Lower lobe of right lung (tissue), 2 donors: ENCODE results near the gene SELENOO. TPM values are rescaled to one million over a fixed set of nuclear protein-coding genes. Genes with fewer than 3 reads are reported as not detected.

ENCODE experiments used
- ATAC-seq, 2 donors: fragments of 200-7000 bp; cut with Tn5 transposase; one replicate each; pipeline ENCODE4 v1.9.1; 2020 to 2022; ENCODE audit warnings: mild to moderate bottlenecking in 2 of 2, moderate library complexity in 2 of 2
- DNase-seq: peaks from one replicate; pipeline ENCODE4 v3.0.0-alpha.2; 2020
- H3K27ac ChIP-seq: fragments of 200-600 bp; one replicate; pipeline ENCODE4 v1.8.0; 2022
- H3K27me3 ChIP-seq: fragments of 200-600 bp; one replicate; pipeline ENCODE4 v1.8.0; 2022; ENCODE audit warnings: low read depth
- H3K36me3 ChIP-seq: fragments of 200-600 bp; one replicate; pipeline ENCODE4 v1.8.0; 2022; ENCODE audit warnings: mild to moderate bottlenecking
- H3K4me1 ChIP-seq: fragments of 200-600 bp; one replicate; pipeline ENCODE4 v1.8.0; 2022
- H3K4me3 ChIP-seq: fragments of 200-600 bp; one replicate; pipeline ENCODE4 v1.8.0; 2022; ENCODE audit warnings: mild to moderate bottlenecking
- H3K9me3 ChIP-seq: fragments of 200-600 bp; one replicate; pipeline ENCODE4 v1.8.0; 2022
- CTCF ChIP-seq: fragments of 200-600 bp; IDR thresholded peaks from one replicate; pipeline ENCODE4 v1.8.0; 2022; ENCODE audit warnings: antibody characterized with exemption, mild to moderate bottlenecking
- intact Hi-C: fragments of 100-400 bp; cut with DNase I; formaldehyde crosslinking; loops from one replicate; pipeline ENCODE4 v1.11.0; 2022
- total RNA-seq: library from RNA; stranded (reverse); fragmentation: NEBNext Ultra II Directional; extraction: Animal tissue kit (Norgen Biotek cat#: 25700); gene quantifications from one replicate; pipeline ENCODE4 v1.2.1, GENCODE V29; 2021
- donor health status: DM: no; HTN: yes; CAD: no; lungs with severe emphysema.

The SELENOO gene
- total RNA-seq, 1 donor from 2014 or later = 18.7 TPM

- DNase-seq (peak; percentile 86), ATAC-seq (peak; percentile 93 to 97)
- Histone ChIP-seq H3K27me3 (peaks cover 8% of the 10 kb centered on the region), H3K9me3 (no peaks in the 10 kb centered on the region), H3K27ac (no peak overlapping the region), H3K4me3 (no peak overlapping the region), H3K4me1 (no peaks in the 10 kb centered on the region), H3K36me3 (no peaks in the 10 kb centered on the region)
- intact Hi-C loops = no loop called here
- TF ChIP-seq CTCF = no peak
These were observed 43.0 kb upstream of the SELENOO start for GRCh38 chr22:50157709-50158375.

- intact Hi-C loops = no loop called here
- DNase-seq (no peak), ATAC-seq (no peak)
- Histone ChIP-seq H3K27me3 (peaks cover 9% of the 10 kb centered on the region), H3K4me3 (no peak overlapping the region), H3K36me3 (no peaks in the 10 kb centered on the region), H3K9me3 (no peaks in the 10 kb centered on the region), H3K27ac (no peak overlapping the region), H3K4me1 (no peaks in the 10 kb centered on the region)
- no peak for TF ChIP-seq CTCF
These were observed 39.9 kb upstream of the SELENOO start for GRCh38 chr22:50160947-50161346.

- Histone ChIP-seq H3K27me3 (peaks cover 9% of the 10 kb centered on the region), H3K4me3 (no peak overlapping the region), H3K27ac (no peak overlapping the region), H3K9me3 (no peaks in the 10 kb centered on the region), H3K36me3 (no peaks in the 10 kb centered on the region), H3K4me1 (no peaks in the 10 kb centered on the region)
- ATAC-seq (no peak), DNase-seq (peak; percentile 41)
- no peak for TF ChIP-seq CTCF
- intact Hi-C loops = no loop called here
These were observed 39.1 kb upstream of the SELENOO start for GRCh38 chr22:50161508-50162390.

GRCh38 chr22:50162391-50162956, 38.3 kb upstream of the SELENOO start:
- TF ChIP-seq CTCF = no peak
- Histone ChIP-seq H3K27me3 (peaks cover 9% of the 10 kb centered on the region), H3K36me3 (no peaks in the 10 kb centered on the region), H3K9me3 (no peaks in the 10 kb centered on the region), H3K4me3 (no peak overlapping the region), H3K27ac (no peak overlapping the region), H3K4me1 (no peaks in the 10 kb centered on the region)
- no peak for ATAC-seq
- intact Hi-C loops = no loop called here
- DNase-seq = peak; percentile 28

GRCh38 chr22:50165436-50166123, 35.2 kb upstream of the SELENOO start:
- TF ChIP-seq CTCF = no peak
- Histone ChIP-seq H3K27me3 (peaks cover 20% of the 10 kb centered on the region), H3K4me3 (no peak overlapping the region), H3K4me1 (no peaks in the 10 kb centered on the region), H3K9me3 (no peaks in the 10 kb centered on the region), H3K27ac (no peak overlapping the region), H3K36me3 (no peaks in the 10 kb centered on the region)
- DNase-seq (no peak), ATAC-seq (no peak)
- intact Hi-C loops = no loop called here
